Liver (tissue), 9 donors: ENCODE measurements around the gene DGKH. TPM values are rescaled to one million over a fixed set of nuclear protein-coding genes. Genes with fewer than 3 reads are reported as not detected.

Experiments
- DNase-seq: peaks from one replicate; pipeline ENCODE4 v3.0.0-alpha.2; 2017; ENCODE audit warnings: low spot score
- H3K27ac ChIP-seq, 2 donors: one replicate each; pipeline ENCODE4 v1.7.0; 2013; ENCODE audit warnings: inconsistent platforms in 2 of 2, low read length in 2 of 2, control low read depth in 1 of 2, low read depth in 1 of 2, mild to moderate bottlenecking in 1 of 2
- H3K27me3 ChIP-seq, 4 donors: one replicate each; pipeline versions ENCODE4 v1.6.1 to v1.7.0; 2013; ENCODE audit warnings: low read length in 3 of 4, inconsistent platforms in 1 of 4, mild to moderate bottlenecking in 1 of 4, moderate library complexity in 1 of 4; ENCODE audit not compliant: control insufficient read depth in 4 of 4, insufficient read depth in 4 of 4
- H3K36me3 ChIP-seq, 4 donors: one replicate each; pipeline versions ENCODE4 v1.6.1 to v1.7.0; 2013; ENCODE audit warnings: low read length in 3 of 4, mild to moderate bottlenecking in 3 of 4, low read depth in 1 of 4, moderate library complexity in 1 of 4; ENCODE audit not compliant: control insufficient read depth in 4 of 4, insufficient read depth in 3 of 4
- H3K4me1 ChIP-seq, 4 donors: one replicate each; pipeline versions ENCODE4 v1.6.1 to v1.7.0; 2013; ENCODE audit warnings: low read length in 3 of 4, mild to moderate bottlenecking in 3 of 4, moderate library complexity in 1 of 4; ENCODE audit not compliant: control insufficient read depth in 4 of 4, insufficient read depth in 4 of 4
- H3K4me3 ChIP-seq, 3 donors: one replicate each; pipeline versions ENCODE4 v1.6.1 to v1.7.0; 2013; ENCODE audit warnings: low read length in 3 of 3, control low read depth in 1 of 3, low read depth in 1 of 3, mild to moderate bottlenecking in 1 of 3
- H3K9ac ChIP-seq, 2 donors: one replicate each; pipeline ENCODE4 v1.7.0; 2013; ENCODE audit warnings: low read length in 2 of 2, mild to moderate bottlenecking in 2 of 2, moderate library complexity in 2 of 2, control low read depth in 1 of 2, low read depth in 1 of 2
- H3K9me3 ChIP-seq, 4 donors: one replicate each; pipeline versions ENCODE4 v1.6.1 to v1.7.0; 2013; ENCODE audit warnings: low read length in 3 of 4; ENCODE audit not compliant: control insufficient read depth in 4 of 4
- ATF3 ChIP-seq: IDR thresholded peaks from 2 replicates; pipeline ENCODE4 v1.6.1; 2016; ENCODE audit warnings: antibody characterized with exemption
- CTCF ChIP-seq: fragments of 150-350 bp; IDR thresholded peaks from 2 replicates; pipeline ENCODE4 v1.5.1; 2017; ENCODE audit warnings: improper control_type of control experiment, low read depth, low read length; ENCODE audit not compliant: missing input control
- EGR1 ChIP-seq, 2 donors: IDR thresholded peaks; 2 replicates each; pipeline ENCODE4 v1.6.1; 2016 to 2018; ENCODE audit warnings: antibody characterized with exemption in 2 of 2, low read depth in 2 of 2
- FOXA1 ChIP-seq: IDR thresholded peaks from 2 replicates; pipeline ENCODE4 v1.6.1; 2016; ENCODE audit warnings: antibody characterized with exemption
- FOXA2 ChIP-seq: IDR thresholded peaks from 2 replicates; pipeline ENCODE4 v1.6.1; 2016; ENCODE audit warnings: antibody characterized with exemption
- GABPA ChIP-seq, 2 donors: IDR thresholded peaks in 1 of 2; conservative IDR thresholded peaks in 1 of 2; 2 replicates each; pipeline ENCODE4 v1.6.1; 2016; ENCODE audit warnings: antibody characterized with exemption in 2 of 2, mild to moderate bottlenecking in 1 of 2, moderate library complexity in 1 of 2
- HNF4A ChIP-seq, 2 donors: conservative IDR thresholded peaks; 2 replicates each; pipeline ENCODE4 v1.6.1; 2016; ENCODE audit warnings: antibody characterized with exemption in 2 of 2, mild to moderate bottlenecking in 2 of 2
- HNF4G ChIP-seq: IDR thresholded peaks from 2 replicates; pipeline ENCODE4 v1.6.1; 2016; ENCODE audit warnings: antibody characterized with exemption
- MAX ChIP-seq: IDR thresholded peaks from 2 replicates; pipeline ENCODE4 v1.6.1; 2016; ENCODE audit warnings: antibody characterized with exemption
- NR2F2 ChIP-seq: IDR thresholded peaks from 2 replicates; pipeline ENCODE4 v1.6.1; 2016; ENCODE audit warnings: antibody characterized with exemption
- REST ChIP-seq: IDR thresholded peaks from 2 replicates; pipeline ENCODE4 v1.6.1; 2016; ENCODE audit warnings: antibody characterized with exemption, mild to moderate bottlenecking
- RXRA ChIP-seq, 2 donors: IDR thresholded peaks; 2 replicates each; pipeline ENCODE4 v1.6.1; 2017 to 2018; ENCODE audit warnings: antibody characterized with exemption in 2 of 2, mild to moderate bottlenecking in 1 of 2
- SP1 ChIP-seq: IDR thresholded peaks from 2 replicates; pipeline ENCODE4 v1.6.1; 2018; ENCODE audit warnings: antibody characterized with exemption, mild to moderate bottlenecking
- TAF1 ChIP-seq: conservative IDR thresholded peaks from 2 replicates; pipeline ENCODE4 v1.6.1; 2016; ENCODE audit warnings: antibody characterized with exemption, mild to moderate bottlenecking
- YY1 ChIP-seq: IDR thresholded peaks from 2 replicates; pipeline ENCODE4 v1.6.1; 2016; ENCODE audit warnings: antibody characterized with exemption, mild to moderate bottlenecking
- WGBS: extraction: QIAGEN DNeasy Blood & Tissue Kit; methylation state at CpG from one replicate; pipeline ENCODE4 v1.1.7; 2013; 5-methylcytosine and 5-hydroxymethylcytosine counted together
- polyA plus RNA-seq, 2 donors: library from polyadenylated mRNA; stranded (reverse) in 1 of 2; unstranded in 1 of 2; fragments of 200-250 nt in 1 of 2; fragments of >200 nt in 1 of 2; fragmentation: Nextera tagmentation in 1 of 2; extraction: Ambion mirVana in 1 of 2; gene quantifications; one replicate each; pipeline versions ENCODE4 v1.2.1 to v1.2.3, GENCODE V29; 2013 to 2015
- total RNA-seq, 2 donors: library from RNA; depleted of rRNA; stranded (reverse); fragments of >200 nt; gene quantifications; one replicate each; pipeline ENCODE4 v1.2.3, GENCODE V29; 2014
- donor health status: healthy.
- donor health status: healthy.
- donor health status: healthy.
- donor health status: healthy.
- donor health status: healthy.

The DGKH gene
- total RNA-seq (1 to 10 TPM; 1.6 to 3.7 TPM), polyA plus RNA-seq (under 1 TPM; 0.25 to 0.30 TPM)

- no peaks in the 10 kb centered on the region for H3K27me3 ChIP-seq
- no peaks in the 10 kb centered on the region for H3K36me3 ChIP-seq
- H3K4me3 ChIP-seq: peak within 1 kb of the TSS; percentile 91
- peak within 1 kb of the TSS; percentile 57 to 71 for H3K9ac ChIP-seq
- H3K4me1 ChIP-seq: peaks cover 0 to 21% (median 11%) of the 10 kb centered on the region in 4 donors
- WGBS: under 1% methylated on average over 32 of the region's 32 CpGs
- TF ChIP-seq HNF4A (conservative IDR thresholded peaks at IDR 0.05): no peak
- no peak for TF ChIP-seq FOXA1
- no peak for TF ChIP-seq YY1
- TF ChIP-seq GABPA (IDR thresholded peaks at IDR 0.05 in 1 of 2, conservative IDR thresholded peaks at IDR 0.05 in 1 of 2): no peak
- TF ChIP-seq ATF3: no peak
- TF ChIP-seq EGR1 (IDR thresholded peaks at IDR 0.05; ENCODE audit: low read depth in 2 of 2): no peak
- TF ChIP-seq REST: no peak
- TF ChIP-seq RXRA (IDR thresholded peaks at IDR 0.05): no peak
- no peak for TF ChIP-seq FOXA2
- no peak for TF ChIP-seq HNF4G
- TF ChIP-seq TAF1: no peak
- H3K27ac ChIP-seq: peak within 1 kb of the TSS; percentile 79 to 86
- no peak for DNase-seq
- H3K9me3 ChIP-seq: no peaks in the 10 kb centered on the region
Observed at GRCh38 chr13:42048342-42048683, at the start of gene DGKH. Gene DGKH, plus strand, starts transcription at chr13:42048648. Its CDS starts 126 bp downstream, at chr13:42048774.

GRCh38 chr13:42000846-42001245, 47.6 kb upstream of the DGKH start:
- H3K27me3 ChIP-seq: no peaks in the 10 kb centered on the region
- no peaks in the 10 kb centered on the region for H3K4me1 ChIP-seq
- DNase-seq: no peak
- no peak for TF ChIP-seq HNF4G
- no peak for TF ChIP-seq CTCF
- TF ChIP-seq FOXA2: no peak
- no peak for TF ChIP-seq MAX
- no peak for TF ChIP-seq NR2F2
- TF ChIP-seq SP1: no peak
- 64% methylated on average over 2 of the region's 2 CpGs for WGBS
- no peak overlapping the region for H3K4me3 ChIP-seq
- no peak overlapping the region for H3K27ac ChIP-seq
- H3K36me3 ChIP-seq: no peaks in the 10 kb centered on the region
- H3K9ac ChIP-seq: no peak overlapping the region
- H3K9me3 ChIP-seq: no peaks in the 10 kb centered on the region
